SK-N-MC (cell line): ENCODE data around the gene RRBP1.

Source experiments
- EZH2 ChIP-seq: fragments of 200-600 bp; sonication (generic); IDR thresholded peaks from one replicate; pipeline ENCODE4 v1.6.1; 2017; ENCODE audit warnings: antibody characterized with exemption
- POLR2AphosphoS5 ChIP-seq: IDR thresholded peaks from 2 replicates; pipeline ENCODE4 v1.6.1; 2012; ENCODE audit warnings: mild to moderate bottlenecking, low read depth, low read length, borderline replicate concordance

DNA sequence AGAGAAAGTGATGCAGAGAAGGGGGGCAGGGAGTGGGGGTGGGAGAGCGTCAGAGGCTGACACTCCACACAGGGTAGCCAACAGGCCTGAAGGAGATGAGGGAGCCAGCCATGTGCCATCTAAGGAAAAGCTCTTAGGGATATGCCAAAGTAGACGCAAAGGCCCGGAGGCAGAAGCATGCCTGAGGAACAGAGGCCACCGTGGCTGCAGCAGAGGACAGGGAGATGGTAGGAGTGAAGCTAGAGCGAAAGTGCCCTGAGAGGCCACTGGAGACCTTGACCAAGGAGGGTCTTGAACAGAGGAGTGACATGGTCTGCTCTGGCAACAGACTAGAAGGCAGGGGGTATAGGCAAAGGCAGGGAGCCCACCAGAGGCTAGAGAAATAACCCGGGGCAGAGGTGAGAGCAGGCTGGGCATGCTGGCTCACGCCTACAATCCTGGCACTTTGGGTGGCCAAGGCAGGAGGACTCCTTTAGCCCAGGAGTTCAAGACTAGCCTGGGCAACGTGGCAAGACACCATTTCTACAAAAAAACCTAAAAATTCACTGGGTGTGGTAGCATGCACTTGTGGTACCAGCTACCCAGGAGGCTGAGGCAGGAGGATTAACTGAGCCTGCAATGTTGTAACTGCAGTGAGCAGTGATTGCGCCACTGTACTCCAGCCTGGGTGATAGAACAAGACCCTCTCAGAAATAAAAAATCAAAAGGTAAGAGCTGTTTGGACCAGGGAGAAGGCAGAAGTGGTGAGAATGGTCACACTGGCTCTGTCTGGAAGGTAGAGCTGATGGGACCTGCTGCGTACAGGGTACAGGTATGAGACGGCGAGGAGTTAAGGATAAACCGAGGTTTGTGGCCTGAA is 6.3 kb downstream of the RRBP1 start:
- TF ChIP-seq POLR2AphosphoS5 (no peak), EZH2 (no peak)
